NCI-H1436 (cell line): ENCODE data around the gene TREH.

Experiments
- DNase-seq: peaks from one replicate; lab custom pipeline; 2025; lab: John Stamatoyannopoulos, UW

Gene TREH

DNA sequence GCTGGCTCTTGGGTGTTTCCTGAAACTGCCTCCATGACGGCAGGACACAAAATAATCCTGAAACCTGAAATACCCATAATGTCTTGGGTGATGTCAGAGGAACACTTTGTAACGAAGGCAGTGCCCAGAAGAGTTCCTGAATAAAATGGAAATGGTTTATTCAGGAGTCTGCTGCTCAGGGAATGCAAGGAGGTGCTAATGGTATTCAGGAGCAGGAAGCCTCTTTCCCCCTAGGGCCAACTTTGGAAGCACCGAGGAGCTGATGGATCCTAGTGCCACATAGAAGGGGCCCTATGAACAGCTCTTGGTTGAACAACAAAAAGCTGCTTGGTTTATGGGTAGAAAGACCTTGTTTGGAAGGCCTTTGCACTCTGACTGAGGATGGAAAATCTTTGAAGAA is 15.5 kb downstream of the TREH start:
- DNase-seq, result no peak

DNA sequence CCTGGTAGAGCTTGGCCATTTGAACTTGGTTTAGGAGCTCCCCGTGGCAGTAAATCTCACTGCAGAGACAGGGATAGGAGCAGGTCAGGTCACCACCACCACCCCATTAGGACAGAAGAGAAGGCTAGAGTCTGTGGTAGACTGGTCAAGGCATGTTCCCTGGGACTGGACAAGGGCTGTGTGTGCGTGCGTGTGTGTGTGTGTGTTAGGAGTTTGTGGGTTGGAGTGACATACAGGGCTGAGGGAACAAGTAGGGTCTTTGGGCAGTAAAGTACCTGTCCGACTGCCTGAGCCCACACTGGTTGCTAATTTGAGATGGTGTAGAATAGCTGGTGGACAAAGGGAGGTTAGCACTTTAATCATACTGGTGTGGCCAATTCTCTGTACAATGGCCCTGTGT is 16.1 kb downstream of the TREH start:
- no peak for DNase-seq

DNA sequence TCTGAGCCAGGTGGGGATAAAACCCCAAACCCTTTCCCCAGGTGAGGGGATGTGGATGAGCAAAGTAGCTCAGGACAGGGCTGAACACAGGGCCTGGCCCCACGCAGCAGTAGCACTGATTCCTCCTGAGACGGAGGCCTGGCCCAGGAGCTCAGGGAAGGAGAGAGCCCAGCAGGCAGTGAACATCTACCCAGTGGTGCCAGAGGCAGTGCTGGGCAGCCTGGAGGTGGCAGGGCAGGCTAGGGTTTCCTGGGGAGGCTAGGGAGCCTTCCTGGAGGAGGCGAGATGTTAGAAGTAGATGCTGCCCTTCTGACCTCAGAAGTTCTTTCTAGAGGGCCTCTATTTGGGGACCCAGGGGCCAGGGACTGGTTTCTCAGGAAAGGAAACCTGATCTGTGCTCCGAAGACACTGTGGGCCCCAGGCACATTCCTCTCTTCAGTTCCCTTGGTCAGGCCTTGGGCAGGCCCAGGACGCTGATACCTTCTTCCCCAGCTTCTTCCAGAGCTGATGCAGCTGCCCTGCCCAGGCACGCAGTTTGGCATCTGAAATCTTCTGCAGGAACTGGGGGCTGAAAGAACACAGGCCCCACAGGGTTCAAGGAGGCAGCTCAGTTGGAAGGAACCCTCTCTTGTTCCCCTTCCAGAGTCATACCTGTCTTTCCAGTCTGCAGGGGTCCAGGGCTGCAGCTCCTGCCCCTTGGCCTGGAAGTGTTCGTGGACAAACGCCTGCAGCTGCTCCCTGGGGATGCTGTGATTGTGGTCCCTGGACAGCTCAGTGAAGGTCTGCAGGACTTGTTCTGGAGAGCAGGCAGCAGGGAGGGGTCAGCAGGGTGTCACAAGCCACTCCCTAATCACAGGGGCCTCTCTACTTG is 16.8 kb downstream of the TREH start:
- no peak for DNase-seq

DNA sequence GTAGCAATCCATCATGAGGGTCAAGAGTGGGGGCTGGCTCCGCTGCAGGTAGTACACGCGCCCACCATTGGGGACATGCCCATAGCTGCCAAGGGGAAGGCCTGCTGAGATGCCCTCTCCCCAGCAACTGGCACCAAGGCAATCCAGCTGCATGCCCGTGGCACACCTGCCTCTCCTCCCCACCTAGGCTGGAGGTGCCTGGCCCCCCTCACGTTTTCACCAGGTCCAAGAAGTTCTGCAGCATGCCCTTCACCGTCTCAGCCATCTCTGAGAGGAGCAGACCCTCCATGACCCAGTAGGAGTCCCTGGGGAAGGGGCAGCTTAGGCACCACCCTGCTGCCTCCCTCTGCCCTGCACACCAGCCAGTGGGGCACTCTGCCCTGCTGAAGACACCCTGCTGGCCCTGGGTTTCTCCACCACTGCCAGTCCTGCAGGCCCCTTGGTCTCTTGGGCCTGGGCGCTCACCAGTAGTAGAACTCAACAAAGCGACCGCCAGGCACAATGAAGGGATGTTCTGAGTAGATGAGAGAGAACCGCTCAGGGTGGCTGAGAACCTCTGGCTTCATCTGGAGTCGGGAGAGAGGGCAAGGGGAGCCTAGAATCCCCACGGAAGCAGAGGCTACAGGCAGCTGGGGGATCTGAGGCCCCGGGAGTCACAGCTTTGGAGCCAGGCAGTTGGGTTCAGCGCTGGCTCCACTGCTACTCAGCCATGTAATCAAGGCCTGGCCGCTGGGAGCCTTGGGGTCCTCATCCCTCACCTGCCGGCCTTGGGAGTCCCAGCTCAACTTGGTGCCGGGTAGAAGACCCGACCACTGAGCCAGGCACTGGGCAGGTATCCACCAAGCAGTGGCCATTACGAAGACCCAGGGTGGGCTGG is 17.8 kb downstream of the TREH start:
- no peak for DNase-seq

DNA sequence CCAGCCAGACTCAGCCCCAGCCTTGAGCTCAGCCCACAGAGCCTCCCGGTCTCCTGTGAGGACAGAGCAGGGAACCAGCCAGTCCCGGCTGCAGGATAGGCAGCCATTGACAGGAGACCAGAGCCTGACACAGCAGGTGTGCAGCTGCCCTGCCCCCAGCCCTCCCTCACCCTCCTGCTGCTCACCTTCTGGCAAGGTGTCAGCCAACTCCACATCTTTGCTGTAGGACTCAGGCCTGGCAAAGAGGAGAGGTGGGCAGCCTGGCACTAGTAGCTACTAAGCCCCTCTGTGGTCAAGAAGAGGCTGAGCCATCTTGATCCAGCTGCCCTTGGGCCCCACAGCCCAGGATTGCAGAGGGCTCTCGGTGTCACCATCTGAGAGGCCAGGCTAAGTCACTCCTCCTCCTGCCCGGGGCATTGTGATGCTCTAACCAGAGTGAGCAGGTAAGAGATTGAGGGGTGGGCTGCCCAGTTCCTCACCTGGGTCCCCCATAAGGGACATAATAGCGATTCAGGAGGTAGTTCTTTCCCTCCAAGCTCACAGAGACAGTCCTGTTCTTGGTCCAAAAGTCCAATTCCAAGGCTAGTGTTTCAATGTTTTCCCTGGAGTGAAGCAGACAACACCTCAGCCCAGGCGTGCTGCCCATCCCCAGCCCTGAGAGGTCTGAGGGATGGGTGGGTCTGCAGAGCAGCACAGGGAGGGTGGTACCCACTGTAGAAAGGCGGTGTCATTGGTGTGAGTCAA is 18.6 kb downstream of the TREH start:
- DNase-seq, result no peak

DNA sequence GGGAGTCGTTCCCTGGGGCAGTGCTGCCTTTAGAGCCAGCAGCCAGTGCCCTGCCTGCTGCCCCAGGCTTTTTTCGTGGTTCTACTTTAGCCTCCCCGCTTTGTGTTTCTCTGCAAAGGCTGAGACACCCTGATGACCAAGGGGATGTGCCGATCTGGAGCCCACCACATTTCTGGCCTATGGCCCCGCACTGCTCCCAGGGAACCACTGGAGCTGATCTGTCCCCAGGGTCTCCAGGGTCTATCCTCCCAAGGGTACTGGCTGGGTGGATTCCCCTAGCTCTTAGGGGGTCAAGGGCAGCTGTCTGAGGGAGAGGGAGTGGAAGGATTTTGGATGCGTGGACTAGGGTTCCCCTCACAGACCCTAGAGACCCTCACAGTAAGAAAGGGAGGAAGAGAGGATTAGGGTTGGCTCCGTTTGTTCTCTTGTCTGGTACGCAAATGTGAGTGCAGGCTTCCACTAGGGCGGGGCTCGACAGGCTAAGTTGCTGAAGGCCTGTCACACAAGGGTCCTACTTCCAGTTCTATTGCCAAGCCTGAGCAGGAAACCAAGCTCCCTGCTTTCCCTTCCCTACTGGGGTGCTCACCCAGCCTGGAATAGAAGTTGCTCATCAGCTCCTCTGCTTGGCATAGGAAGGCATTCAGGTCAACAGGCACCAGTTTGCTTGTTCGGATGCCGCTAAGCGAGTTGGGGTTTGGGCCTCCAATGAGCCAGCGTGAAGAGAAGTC is 19.3 kb downstream of the TREH start:
- DNase-seq, result no peak

DNA sequence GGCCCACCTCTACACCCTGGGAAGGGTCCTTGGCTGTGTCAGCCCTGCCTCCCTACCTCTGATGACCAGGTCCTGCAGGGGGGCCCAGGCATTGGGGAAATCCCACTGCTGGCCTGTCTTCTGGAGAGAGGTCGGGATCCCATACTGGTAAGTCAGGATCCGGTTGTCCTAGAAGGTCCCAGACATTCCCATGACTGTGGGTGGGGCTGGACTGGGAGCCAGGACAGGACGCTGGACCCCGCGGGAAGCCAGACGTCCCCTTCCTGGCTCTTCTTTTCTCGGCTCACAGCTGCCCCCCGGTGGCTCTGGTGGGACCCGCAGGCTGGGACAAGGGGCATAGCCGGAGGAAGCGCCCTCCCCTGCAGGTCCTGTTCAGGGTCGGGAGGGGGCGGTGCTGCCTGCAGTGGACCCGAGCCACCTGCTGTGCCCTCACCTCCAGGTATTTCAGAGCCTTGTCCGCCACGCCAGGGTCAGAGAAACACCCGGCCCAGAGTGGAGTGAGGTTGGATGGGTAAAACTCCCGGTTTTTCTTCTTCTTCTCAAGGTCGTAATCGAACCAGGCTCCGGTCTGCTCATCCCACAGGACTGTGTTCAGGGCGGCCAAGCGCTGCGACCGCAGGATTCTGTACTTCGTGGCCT is 20.0 kb downstream of the TREH start:
- peak; percentile 83 for DNase-seq

DNA sequence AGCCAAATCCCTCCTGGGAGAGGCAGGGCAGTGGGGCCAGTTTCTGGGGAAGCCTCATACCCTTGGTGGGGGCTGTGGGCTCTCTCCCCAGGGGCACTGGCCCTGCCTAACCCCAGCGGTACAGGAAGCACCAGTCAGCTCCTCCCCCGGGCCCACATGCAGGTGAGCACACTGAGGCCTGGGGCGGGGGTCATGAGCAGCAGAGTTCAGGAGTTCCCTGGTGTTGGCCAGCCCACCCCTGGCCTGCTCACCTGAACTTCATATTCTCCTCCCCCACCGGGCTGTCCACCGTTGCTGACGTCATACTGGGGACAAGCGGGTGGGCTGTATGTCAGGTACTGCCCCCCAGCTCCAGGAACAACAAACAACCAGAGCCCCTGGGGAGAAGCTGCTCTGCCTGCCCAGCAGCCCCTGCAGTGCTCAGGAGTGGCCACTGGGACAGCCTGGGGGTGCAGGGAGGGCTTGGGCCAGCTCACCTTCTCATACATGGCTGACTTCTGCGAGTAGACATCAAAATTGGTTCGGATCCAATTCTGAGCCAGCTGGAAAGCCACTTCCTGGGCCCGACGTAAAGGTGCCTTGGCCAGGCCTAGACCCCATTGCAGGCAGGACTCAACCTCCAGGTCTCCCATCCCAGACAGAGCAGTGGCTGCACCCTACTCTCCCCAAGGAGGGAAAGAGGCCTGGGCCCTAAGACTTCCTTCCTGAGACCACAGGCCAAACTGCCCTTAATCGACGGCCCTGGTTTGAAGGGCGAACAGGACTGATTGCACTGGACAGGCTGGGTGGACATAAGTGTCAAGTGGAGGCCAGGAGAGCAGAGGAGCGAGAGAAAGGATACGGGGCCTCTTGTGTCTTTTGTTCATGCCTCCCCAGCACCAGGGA is 20.8 kb downstream of the TREH start:
- DNase-seq, result no peak

DNA sequence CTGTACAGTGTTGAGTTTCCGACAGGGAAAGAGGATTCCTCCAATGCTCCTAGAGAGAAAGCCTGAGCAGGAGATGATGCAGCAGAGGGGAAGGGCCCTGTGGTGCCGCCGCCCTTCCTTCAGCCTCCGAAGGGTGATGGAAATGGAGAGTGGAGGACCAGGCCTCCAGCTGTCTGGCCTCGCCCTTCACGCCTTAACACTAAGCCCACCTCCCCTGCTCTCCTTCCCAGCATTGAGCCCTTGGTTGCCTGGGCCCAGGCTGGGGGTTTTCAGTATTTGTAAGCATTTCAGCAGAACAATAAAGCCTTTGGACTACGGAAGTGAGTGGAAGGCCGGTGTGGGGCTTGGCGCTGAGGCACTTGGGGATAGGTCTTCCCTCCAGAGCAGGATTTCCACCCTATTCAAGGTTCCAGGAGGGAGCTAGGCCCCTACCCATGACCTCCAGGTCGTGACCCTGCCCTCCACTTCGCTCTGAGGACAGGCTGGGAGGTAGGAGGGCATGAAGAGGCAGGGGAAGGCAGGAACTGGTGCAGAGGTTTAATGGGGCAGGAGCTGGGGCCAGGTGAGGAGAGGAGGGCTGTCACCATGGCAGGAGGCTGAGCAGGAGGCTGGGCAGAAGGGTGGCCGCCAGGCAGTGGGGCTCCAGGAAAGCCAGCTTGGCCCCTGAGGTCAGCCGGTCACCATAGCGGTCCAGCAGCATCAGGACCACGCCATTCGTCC is 21.6 kb downstream of the TREH start:
- DNase-seq, result no peak

DNA sequence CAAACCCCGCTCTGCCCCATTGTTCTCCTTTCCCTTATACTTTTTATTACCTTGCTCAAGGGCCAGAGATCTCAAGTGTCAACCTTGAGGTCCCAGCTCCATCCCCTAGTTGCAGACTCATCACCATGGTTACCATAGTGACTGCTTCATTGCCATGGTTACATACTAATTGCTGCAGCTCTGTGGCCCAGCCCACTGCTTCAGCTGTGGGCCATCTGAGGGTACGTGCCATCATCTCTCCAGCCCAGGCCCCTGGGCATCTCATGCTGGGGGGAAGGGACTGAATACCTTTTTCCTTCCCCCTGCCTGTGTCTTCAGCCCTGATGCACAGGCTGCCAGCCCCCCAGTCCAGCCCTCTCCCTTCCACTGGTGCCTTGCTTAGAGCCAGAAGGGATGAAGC is 22.2 kb downstream of the TREH start:
- DNase-seq, result no peak

DNA sequence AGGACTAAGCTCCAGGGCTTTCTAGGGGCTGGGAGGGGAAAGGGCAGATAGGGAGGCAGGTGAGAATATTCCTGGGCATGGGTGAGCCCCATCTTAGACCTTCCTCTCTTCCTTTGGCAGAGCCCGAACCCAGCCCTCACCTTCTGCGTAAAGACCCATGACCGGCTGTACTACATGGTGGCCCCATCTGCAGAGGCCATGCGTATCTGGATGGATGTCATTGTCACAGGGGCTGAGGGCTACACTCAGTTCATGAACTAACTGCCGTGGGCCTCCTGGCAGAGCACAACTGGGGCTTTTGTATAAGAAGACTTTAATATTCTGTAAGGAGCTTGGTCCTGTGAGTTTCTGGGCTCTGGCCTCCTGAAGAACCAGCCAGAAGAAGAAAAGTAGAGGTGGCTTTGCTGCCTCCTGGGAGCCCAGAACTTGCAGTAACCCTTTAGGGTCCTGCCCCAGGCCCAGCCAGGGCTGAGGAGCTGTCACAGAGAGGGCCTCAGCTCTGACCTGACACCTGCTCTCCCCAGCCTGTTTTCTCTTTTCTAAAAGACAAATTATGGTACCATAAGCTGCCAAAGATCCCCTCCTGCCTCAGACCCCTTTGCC is 22.8 kb downstream of the TREH start:
- no peak for DNase-seq

DNA sequence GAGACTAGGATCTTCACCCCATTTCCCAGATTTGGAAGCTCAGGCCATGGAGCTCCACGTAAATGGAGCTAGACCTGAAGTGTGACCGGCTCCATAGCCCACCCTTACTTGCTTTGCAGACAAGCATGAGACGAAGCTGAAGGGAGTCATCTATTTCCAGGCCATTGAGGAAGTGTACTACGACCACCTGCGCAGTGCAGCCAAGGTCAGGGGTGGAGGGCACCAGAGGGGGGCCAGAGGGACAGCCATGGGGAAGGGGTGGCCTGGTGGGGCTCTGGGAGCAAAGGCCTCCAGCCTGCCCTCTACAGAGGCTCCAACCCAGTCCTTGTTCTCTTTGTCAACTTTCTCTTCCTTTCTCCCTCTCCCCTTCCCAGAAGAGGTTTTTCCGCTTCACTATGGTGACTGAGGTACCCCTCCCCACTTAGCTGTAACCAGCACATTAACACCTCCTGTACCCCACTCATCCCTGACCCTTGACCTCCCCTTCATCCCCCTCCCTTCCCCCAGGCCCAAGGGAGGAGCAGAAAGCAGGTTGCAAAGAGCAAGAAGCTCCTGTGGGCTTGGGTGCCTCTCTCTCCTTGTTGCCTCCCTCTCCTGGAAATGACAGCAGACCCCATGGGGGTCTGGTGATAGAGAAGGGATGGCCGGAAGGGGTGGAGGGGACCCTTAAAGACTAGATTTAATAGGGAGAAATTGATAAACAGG is 23.8 kb downstream of the TREH start:
- DNase-seq, result no peak

DNA sequence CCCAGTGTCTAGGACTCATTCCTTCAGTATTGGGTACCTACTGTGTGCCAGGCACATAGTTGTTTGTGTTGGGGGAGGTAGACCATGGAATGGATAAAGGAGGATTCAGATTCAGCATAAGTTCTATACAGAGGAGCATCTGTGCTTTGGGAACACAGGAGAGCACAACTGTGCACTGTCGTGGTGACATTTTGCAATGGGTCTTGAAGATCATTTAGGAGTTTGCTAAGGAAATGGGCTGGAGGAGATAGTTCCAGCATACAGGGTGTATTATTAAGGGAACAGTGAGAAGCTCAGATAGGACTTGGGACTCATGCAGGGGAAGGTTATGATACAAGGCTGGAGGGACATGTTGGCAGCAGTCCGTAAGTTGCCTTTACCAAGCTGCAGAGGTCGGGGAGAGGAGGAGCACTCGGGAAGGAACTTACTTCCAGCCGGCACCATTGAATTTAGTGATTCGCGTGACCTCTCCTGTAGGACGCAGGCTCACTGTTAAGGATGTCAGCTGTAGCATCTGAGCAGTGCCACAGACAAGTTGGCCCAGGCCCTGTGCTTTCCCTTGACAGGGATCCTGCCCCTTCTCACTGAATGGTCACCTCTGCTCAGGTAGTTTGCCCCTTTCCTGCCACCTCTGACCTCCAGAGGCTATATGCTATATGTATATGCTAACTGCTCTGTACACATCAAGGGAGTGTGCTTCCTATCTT is 25.6 kb downstream of the TREH start:
- no peak for DNase-seq

DNA sequence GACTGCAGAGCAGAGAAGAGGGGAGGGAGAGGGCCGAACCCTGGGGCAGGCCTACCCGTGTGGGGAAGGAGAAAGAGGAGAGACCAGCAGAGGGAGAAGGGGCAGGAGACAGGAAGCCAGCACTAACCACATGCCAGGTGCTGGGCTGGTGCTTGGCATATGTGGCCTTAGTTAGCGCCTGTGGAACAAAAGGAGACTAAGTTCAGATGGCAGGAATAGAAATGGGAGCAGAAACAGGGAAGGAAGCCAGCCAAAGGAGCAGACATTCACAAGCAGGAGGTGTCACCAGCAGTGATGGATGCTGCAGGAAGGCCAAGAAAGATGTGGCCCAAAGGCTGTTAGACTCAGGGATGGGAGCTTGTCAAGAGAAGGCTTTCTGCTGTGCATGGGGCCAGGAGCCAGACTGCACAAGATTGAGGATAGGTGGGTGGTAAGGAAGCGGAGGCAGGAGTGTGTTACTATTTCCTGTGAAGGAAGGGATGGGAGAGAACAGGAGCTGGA is 26.7 kb downstream of the TREH start:
- no peak for DNase-seq

DNA sequence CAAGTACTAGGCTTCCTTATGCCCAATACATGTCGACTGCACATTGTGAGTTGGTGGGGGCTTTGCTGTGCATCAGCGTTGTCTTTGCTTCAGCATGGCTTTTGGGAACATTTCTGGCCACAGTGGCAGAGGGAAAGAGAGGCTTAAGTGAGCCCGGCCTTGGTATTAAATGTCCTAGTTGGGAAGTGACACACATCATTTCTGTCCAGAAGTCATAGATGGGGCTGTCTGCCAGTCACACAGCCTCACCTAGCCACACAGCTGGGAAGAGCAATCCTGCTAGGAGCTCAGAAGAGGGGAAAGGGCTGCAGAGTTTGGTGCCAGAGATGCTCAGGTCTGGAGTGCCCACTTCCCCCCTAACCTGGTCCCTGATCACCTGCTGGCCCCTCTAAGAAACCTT is 27.6 kb downstream of the TREH start:
- DNase-seq, result no peak

DNA sequence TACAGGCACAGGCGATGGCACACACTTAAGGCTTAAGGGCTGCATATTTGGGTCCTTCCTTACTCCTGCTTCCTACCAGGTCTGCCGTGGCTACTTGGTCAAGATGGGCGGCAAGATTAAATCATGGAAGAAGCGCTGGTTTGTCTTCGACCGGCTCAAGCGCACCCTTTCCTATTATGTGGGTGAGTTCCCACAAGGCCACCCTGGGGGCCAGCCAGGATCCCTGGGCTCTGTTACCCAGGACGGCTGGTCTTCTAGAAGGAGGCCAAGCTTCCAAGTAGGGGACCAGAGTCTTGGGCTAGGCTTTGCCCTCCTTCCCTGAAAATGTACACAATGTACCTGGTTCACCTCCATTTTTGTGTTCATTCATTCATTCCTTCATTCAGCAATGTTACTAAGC is 29.1 kb downstream of the TREH start:
- DNase-seq, result no peak

DNA sequence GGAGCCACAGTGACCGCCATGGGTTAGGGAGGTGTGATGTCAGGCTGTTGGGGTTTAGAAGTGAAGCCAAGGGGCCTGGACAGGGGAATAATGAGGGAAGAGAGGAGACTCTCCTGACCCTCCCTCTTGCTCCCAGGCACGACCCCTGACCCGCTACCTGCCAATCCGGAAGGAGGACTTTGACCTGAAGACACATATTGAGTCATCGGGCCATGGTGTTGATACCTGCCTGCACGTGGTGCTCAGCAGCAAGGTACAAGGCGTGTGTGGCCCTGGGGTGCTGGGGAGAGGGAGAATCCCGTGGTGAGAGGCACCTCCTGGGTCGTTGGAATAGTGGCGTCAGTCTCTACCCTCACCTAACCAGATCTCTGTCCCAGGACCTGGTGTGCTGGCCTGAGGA is 29.5 kb downstream of the TREH start:
- DNase-seq, result no peak

DNA sequence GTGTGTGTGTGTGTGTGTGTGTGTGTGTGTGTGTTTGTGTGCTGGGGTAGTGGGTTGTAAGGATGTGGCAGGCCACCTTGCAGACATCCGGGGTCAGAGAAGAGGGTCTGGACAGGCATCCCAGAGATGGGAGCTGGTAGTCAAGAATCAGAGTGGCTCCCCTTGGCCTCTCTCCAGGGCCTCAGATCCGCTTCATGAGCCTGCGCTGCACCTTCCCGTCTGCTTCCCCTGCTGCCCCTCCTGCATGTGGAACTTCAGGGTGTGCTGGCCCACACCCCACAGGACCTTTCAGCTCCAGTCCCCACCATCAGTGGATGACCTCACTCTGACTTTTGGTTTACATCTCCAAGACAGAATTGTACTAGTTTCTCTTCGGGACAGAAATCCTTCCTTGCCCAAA is 31.2 kb downstream of the TREH start:
- no peak for DNase-seq
